IMR-90 (cell line): Measurements from ENCODE around the gene FNIP2. TPM values are rescaled to one million over a fixed set of nuclear protein-coding genes. Genes with fewer than 3 reads are reported as not detected.

Source experiments
- ATAC-seq: fragments of 200-7000 bp; cut with Tn5 transposase; 2 replicates; pipeline ENCODE4 v1.9.1; 2020; ENCODE audit warnings: low read depth, mild to moderate bottlenecking, moderate library complexity
- BruUV-seq: library from RNA; stranded (reverse); fragments of 400-500 nt; replicated peaks from 2 replicates; lab custom pipeline; 2021; lab: Mats Ljungman, UMichigan
- CTCF ChIA-PET: fragments of 300-600 bp; formaldehyde crosslinking; extraction: SDS; loops from one replicate; lab custom pipeline; 2021; ENCODE audit warnings: antibody characterized with exemption; lab: Yijun Ruan, JAX
- POLR2A ChIA-PET: fragments of 300-600 bp; sonication (Branson Sonifier 250); formaldehyde crosslinking; loops from one replicate; lab custom pipeline; 2022; ENCODE audit warnings: antibody characterized with exemption; ENCODE audit not compliant: unreplicated experiment; lab: Charles Lee
- DNase-seq: peaks from one replicate; pipeline ENCODE4 v3.0.0; 2013
- H2AFZ ChIP-seq: replicated peaks from 2 replicates; pipeline ENCODE3; 2013; ENCODE audit warnings: low read length, mild to moderate bottlenecking; ENCODE audit not compliant: poor library complexity
- H2AK5ac ChIP-seq: 2 replicates; pipeline ENCODE4 v1.6.1; 2013; ENCODE audit warnings: low read depth, low read length, inconsistent platforms
- H2AK9ac ChIP-seq: replicated peaks from 2 replicates; pipeline ENCODE3; 2013; ENCODE audit warnings: mild to moderate bottlenecking, low read depth, low read length, moderate library complexity; ENCODE audit not compliant: poor library complexity
- H2BK120ac ChIP-seq: 2 replicates; pipeline ENCODE4 v1.6.1; 2013; ENCODE audit warnings: low read depth, low read length, inconsistent platforms
- H2BK15ac ChIP-seq: 3 replicates; pipeline ENCODE4 v1.6.1; 2013; ENCODE audit warnings: low read depth, low read length, inconsistent platforms
- H2BK20ac ChIP-seq: 2 replicates; pipeline ENCODE4 v1.6.1; 2013; ENCODE audit warnings: low read depth, mild to moderate bottlenecking, inconsistent platforms, low read length, moderate library complexity
- H2BK5ac ChIP-seq: 2 replicates; pipeline ENCODE4 v1.6.1; 2013; ENCODE audit warnings: mild to moderate bottlenecking, low read depth, low read length, inconsistent platforms; ENCODE audit not compliant: poor library complexity, severe bottlenecking
- H3K14ac ChIP-seq: replicated peaks from 2 replicates; pipeline ENCODE4 v1.6.1; 2013; ENCODE audit warnings: low read depth, low read length, inconsistent platforms
- H3K18ac ChIP-seq: 2 replicates; pipeline ENCODE4 v1.6.1; 2013; ENCODE audit warnings: low read depth, low read length, control low read depth
- H3K23ac ChIP-seq: 2 replicates; pipeline ENCODE4 v1.6.1; 2013; ENCODE audit warnings: low read depth, low read length, inconsistent platforms
- H3K27ac ChIP-seq: 2 replicates; pipeline ENCODE4 v1.5.1; 2013; ENCODE audit warnings: mild to moderate bottlenecking, control low read depth, low read length; ENCODE audit not compliant: insufficient read depth
- H3K27me3 ChIP-seq: 2 replicates; pipeline ENCODE4 v1.6.1; 2013; ENCODE audit warnings: low read length; ENCODE audit not compliant: control insufficient read depth, insufficient read depth
- H3K36me3 ChIP-seq: 2 replicates; pipeline ENCODE4 v1.6.1; 2013; ENCODE audit warnings: low read length, mixed read lengths; ENCODE audit not compliant: control insufficient read depth, insufficient read depth
- H3K4ac ChIP-seq: 2 replicates; pipeline ENCODE4 v1.6.1; 2013; ENCODE audit warnings: low read depth, low read length, inconsistent platforms
- H3K4me1 ChIP-seq: 2 replicates; pipeline ENCODE4 v1.6.1; 2013; ENCODE audit warnings: low read length, mixed read lengths; ENCODE audit not compliant: control insufficient read depth, insufficient read depth
- H3K4me2 ChIP-seq: 2 replicates; pipeline ENCODE4 v1.6.1; 2013; ENCODE audit warnings: low read depth, mild to moderate bottlenecking, control low read depth, low read length, moderate library complexity
- H3K4me3 ChIP-seq: 2 replicates; pipeline ENCODE4 v1.5.1; 2013; ENCODE audit warnings: low read depth, mild to moderate bottlenecking, control low read depth, low read length, moderate library complexity; ENCODE audit not compliant: insufficient read depth
- H3K56ac ChIP-seq: 2 replicates; pipeline ENCODE4 v1.6.1; 2013; ENCODE audit warnings: low read length, inconsistent platforms; ENCODE audit not compliant: insufficient read depth; ENCODE audit errors: extremely low read depth
- H3K79me1 ChIP-seq, 2 experiments: 2 replicates each; pipeline ENCODE4 v1.6.1; 2013; ENCODE audit warnings: low read length in 2 of 2, inconsistent platforms in 1 of 2, low read depth in 1 of 2
- H3K9ac ChIP-seq: 2 replicates; pipeline ENCODE4 v1.6.1; 2013; ENCODE audit warnings: low read depth, low read length, control low read depth
- H3K9me1 ChIP-seq: 2 replicates; pipeline ENCODE4 v1.6.1; 2013; ENCODE audit warnings: low read length, inconsistent platforms; ENCODE audit not compliant: insufficient read depth
- H3K9me3 ChIP-seq: 2 replicates; pipeline ENCODE4 v1.6.1; 2013; ENCODE audit warnings: low read length; ENCODE audit not compliant: control insufficient read depth, insufficient read depth
- H4K20me1 ChIP-seq: 2 replicates; pipeline ENCODE4 v1.6.1; 2013; ENCODE audit warnings: low read length, inconsistent platforms; ENCODE audit not compliant: insufficient read depth
- H4K5ac ChIP-seq: 2 replicates; pipeline ENCODE4 v1.6.1; 2013; ENCODE audit warnings: mild to moderate bottlenecking, low read depth, low read length, control low read depth
- H4K8ac ChIP-seq, 2 experiments: 2 replicates each; pipeline ENCODE4 v1.6.1; 2013; ENCODE audit warnings: low read depth in 2 of 2, low read length in 2 of 2, control low read depth in 1 of 2, inconsistent platforms in 1 of 2
- H4K91ac ChIP-seq: 2 replicates; pipeline ENCODE4 v1.6.1; 2013; ENCODE audit warnings: low read depth, low read length, inconsistent platforms; ENCODE audit not compliant: insufficient read depth
- BHLHE40 ChIP-seq: fragments of 150-350 bp; IDR thresholded peaks from 2 replicates; pipeline ENCODE4 v1.6.1; 2016; ENCODE audit warnings: mild to moderate bottlenecking, low read depth, low read length
- CEBPB ChIP-seq: IDR thresholded peaks from 2 replicates; pipeline ENCODE4 v1.6.1; 2012; ENCODE audit warnings: low read depth, low read length, improper control_type of control experiment
- CHD1 ChIP-seq: IDR thresholded peaks from 2 replicates; pipeline ENCODE4 v1.6.1; 2012; ENCODE audit warnings: low read depth, low read length, improper control_type of control experiment
- CTCF ChIP-seq: conservative IDR thresholded peaks from 2 replicates; pipeline ENCODE4 v1.5.1; 2012; ENCODE audit warnings: mild to moderate bottlenecking, low read depth, low read length, improper control_type of control experiment
- ELK1 ChIP-seq: fragments of 150-350 bp; IDR thresholded peaks from 2 replicates; pipeline ENCODE4 v1.6.1; 2016; ENCODE audit warnings: low read depth, mild to moderate bottlenecking, low read length, moderate library complexity, borderline replicate concordance
- FOS ChIP-seq: fragments of 150-350 bp; IDR thresholded peaks from 2 replicates; pipeline ENCODE4 v1.6.1; 2016; ENCODE audit warnings: low read depth, low read length
- MAFK ChIP-seq: IDR thresholded peaks from 2 replicates; pipeline ENCODE4 v1.6.1; 2012; ENCODE audit warnings: low read depth, low read length, improper control_type of control experiment
- MAZ ChIP-seq: IDR thresholded peaks from 2 replicates; pipeline ENCODE4 v1.6.1; 2012; ENCODE audit warnings: low read depth, mild to moderate bottlenecking, low read length, improper control_type of control experiment, moderate library complexity, borderline replicate concordance
- MXI1 ChIP-seq: IDR thresholded peaks from 2 replicates; pipeline ENCODE4 v1.6.1; 2012; ENCODE audit warnings: low read depth, mild to moderate bottlenecking, low read length, moderate library complexity, borderline replicate concordance
- NFE2L2 ChIP-seq: fragments of 150-350 bp; IDR thresholded peaks from 2 replicates; pipeline ENCODE4 v1.6.1; 2016; ENCODE audit warnings: low read depth, mild to moderate bottlenecking, low read length
- POLR2A ChIP-seq: IDR thresholded peaks from 2 replicates; pipeline ENCODE4 v1.6.1; 2012; ENCODE audit warnings: mild to moderate bottlenecking, low read depth, low read length
- RAD21 ChIP-seq: IDR thresholded peaks from 2 replicates; pipeline ENCODE4 v1.6.1; 2012; ENCODE audit warnings: low read length, improper control_type of control experiment
- RCOR1 ChIP-seq: IDR thresholded peaks from 2 replicates; pipeline ENCODE4 v1.6.1; 2012; ENCODE audit warnings: mild to moderate bottlenecking, low read length, improper control_type of control experiment; ENCODE audit not compliant: insufficient replicate concordance
- RFX5 ChIP-seq: IDR thresholded peaks from 2 replicates; pipeline ENCODE4 v1.8.0; 2012; ENCODE audit warnings: low read depth, mild to moderate bottlenecking, low read length, moderate library complexity
- SMC3 ChIP-seq: fragments of 150-350 bp; IDR thresholded peaks from 2 replicates; pipeline ENCODE4 v1.6.1; 2016; ENCODE audit warnings: low read depth, mild to moderate bottlenecking, antibody characterized with exemption, low read length, moderate library complexity
- USF2 ChIP-seq: fragments of 150-350 bp; IDR thresholded peaks from 2 replicates; pipeline ENCODE4 v1.6.1; 2017; ENCODE audit warnings: mild to moderate bottlenecking, antibody characterized with exemption, low read length, low read depth
- WGBS, 2 experiments: methylation state at CpG; one replicate each; pipeline versions ENCODE4 v1.1.5 to v1.1.7; 2013; ENCODE audit warnings: missing lambda C conversion rate in 2 of 2; ENCODE audit not compliant: insufficient read length in 1 of 2; ENCODE audit errors: extremely low coverage in 2 of 2; 5-methylcytosine and 5-hydroxymethylcytosine counted together
- dilution Hi-C: fragments of 300-500 bp; cut with HindIII; formaldehyde crosslinking; loops from one replicate; pipeline ENCODE4 v1.14.3; 2018; ENCODE audit warnings: low sequenced_read_pairs; ENCODE audit not compliant: unreplicated experiment
- in situ Hi-C: fragments of 300-500 bp; cut with MboI; formaldehyde crosslinking; loops from 3 replicates; pipeline ENCODE4 v1.14.3; 2019; ENCODE audit warnings: low sequenced_read_pairs, inconsistent platforms, mixed read lengths
- intact Hi-C: fragments of 100-400 bp; cut with micrococcal nuclease; formaldehyde crosslinking; loops from 2 replicates; pipeline ENCODE4 v1.10.0; 2022
- polyA plus RNA-seq, 3 experiments: library from polyadenylated mRNA; depleted of rRNA; stranded (reverse); fragments of >200 nt; gene quantifications; 2 replicates each; pipeline ENCODE4 v1.2.3, GENCODE V29; 2012; ENCODE audit warnings: low replicate concordance in 1 of 3
- total RNA-seq: library from RNA; depleted of rRNA; stranded (reverse); fragments of >200 nt; gene quantifications from 2 replicates; pipeline ENCODE4 v1.2.3, GENCODE V29; 2012

Gene FNIP2
- total and polyA plus RNA-seq, 2 of the 4 experiments (the other 2 are of a cell fraction): 4.7 to 24.6 TPM

- H2AFZ ChIP-seq: no peak overlapping the region
- H3K4ac ChIP-seq: no peak overlapping the region
- no peak overlapping the region for H2BK5ac ChIP-seq
- intact Hi-C loops (no loop called here), in situ Hi-C loops (no loop called here), dilution Hi-C loops (no loop called here)
- no peak overlapping the region for H3K56ac ChIP-seq
- no peak overlapping the region for H3K14ac ChIP-seq
- H3K9me1 ChIP-seq: peaks cover 12% of the 10 kb centered on the region
- no peak overlapping the region for H3K9ac ChIP-seq
- POLR2A ChIA-PET: no interaction called here
- no peak overlapping the region for H2BK20ac ChIP-seq
- no peaks in the 10 kb centered on the region for H3K9me3 ChIP-seq
- no peak overlapping the region for H4K91ac ChIP-seq
- CTCF ChIA-PET: interaction anchor here (0.6 to 0.8 kb wide), 2 partner anchors 17 to 346 kb away, joined by 3 to 4 read pairs; no protein-coding TSS in a partner anchor
- peaks cover 8% of the 10 kb centered on the region for H3K4me1 ChIP-seq
- no peak overlapping the region for H3K4me3 ChIP-seq
- no peaks in the 10 kb centered on the region for H3K27me3 ChIP-seq
- DNase-seq: no peak
- no TSS peak for BruUV-seq
- H3K4me2 ChIP-seq: no peak overlapping the region
- no peaks in the 10 kb centered on the region for H3K36me3 ChIP-seq
- TF ChIP-seq CEBPB: no peak
- no peak for TF ChIP-seq NFE2L2
- TF ChIP-seq MXI1: no peak
- TF ChIP-seq FOS: no peak
- no peak for TF ChIP-seq USF2
- no peak for TF ChIP-seq BHLHE40
- no peak for TF ChIP-seq ELK1
- TF ChIP-seq RFX5: no peak
- no peak for TF ChIP-seq POLR2A
- TF ChIP-seq MAFK: no peak
- no peak for TF ChIP-seq SMC3
- no peak for TF ChIP-seq RCOR1
- no peak for TF ChIP-seq MAZ
- TF ChIP-seq CTCF: no peak
- no peak for TF ChIP-seq RAD21
- TF ChIP-seq CHD1: no peak
- no peak overlapping the region for H2BK15ac ChIP-seq
- H3K18ac ChIP-seq: no peak overlapping the region
- H3K23ac ChIP-seq: no peak overlapping the region
- H3K27ac ChIP-seq: no peak overlapping the region
- no CpG with 5 or more reads among the region's 7 CpGs for WGBS, 2 experiments
- no peak overlapping the region for H4K8ac ChIP-seq
- H4K20me1 ChIP-seq: peaks cover 11% of the 10 kb centered on the region; the same call in 1 of the 2 replicates
- peaks cover 35 to 63% of the 10 kb centered on the region in 2 experiments for H3K79me1 ChIP-seq
- H2AK9ac ChIP-seq: no peak overlapping the region
- H4K5ac ChIP-seq: no peak overlapping the region
- no peak for ATAC-seq
- no peak overlapping the region for H2BK120ac ChIP-seq
- no peak overlapping the region for H2AK5ac ChIP-seq
These were observed 29.2 kb downstream of the FNIP2 start for GRCh38 chr4:158798062-158798461.
